HG02610 (cell line): Measurements from ENCODE around the gene PTTG1.

ENCODE experiments used
- ATAC-seq: cut with Tn5 transposase; IDR thresholded peaks from one replicate; pipeline ENCODE4 v1.9.1; 2021; ENCODE audit warnings: mild to moderate bottlenecking, moderate library complexity; ENCODE audit not compliant: unreplicated experiment

Gene PTTG1

GRCh38 chr5:160470437-160471361 lies 49.0 kb downstream of the PTTG1 start:
- no peak for ATAC-seq

GRCh38 chr5:160471761-160472160 lies 50.1 kb downstream of the PTTG1 start:
- no peak for ATAC-seq

- no peak for ATAC-seq
Measured at GRCh38 chr5:160472482-160472881, 50.8 kb downstream of the PTTG1 start.

DNA sequence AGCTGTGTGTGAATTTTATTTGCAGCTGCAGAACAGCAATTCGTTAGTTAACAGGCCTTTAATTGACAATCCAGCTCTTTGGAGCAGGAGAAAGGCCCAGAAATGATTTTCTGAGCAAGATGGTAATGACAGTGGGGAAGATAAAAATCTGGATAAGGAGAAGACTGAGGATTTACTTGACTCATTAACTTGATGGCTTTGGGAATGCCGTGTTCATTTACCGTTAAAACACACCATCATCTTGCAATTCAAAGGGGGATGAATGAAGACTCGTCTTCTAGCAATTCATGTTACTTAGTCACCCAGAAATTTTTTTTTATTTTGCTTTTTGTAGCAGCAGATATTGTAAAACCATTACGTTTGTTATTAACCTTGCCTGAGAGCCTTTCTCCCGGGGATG lies 52.0 kb downstream of the PTTG1 start:
- no peak for ATAC-seq

GRCh38 chr5:160474084-160474483 lies 52.4 kb downstream of the PTTG1 start:
- ATAC-seq, result no peak

GRCh38 chr5:160475864-160476438 lies 54.3 kb downstream of the PTTG1 start:
- no peak for ATAC-seq

DNA sequence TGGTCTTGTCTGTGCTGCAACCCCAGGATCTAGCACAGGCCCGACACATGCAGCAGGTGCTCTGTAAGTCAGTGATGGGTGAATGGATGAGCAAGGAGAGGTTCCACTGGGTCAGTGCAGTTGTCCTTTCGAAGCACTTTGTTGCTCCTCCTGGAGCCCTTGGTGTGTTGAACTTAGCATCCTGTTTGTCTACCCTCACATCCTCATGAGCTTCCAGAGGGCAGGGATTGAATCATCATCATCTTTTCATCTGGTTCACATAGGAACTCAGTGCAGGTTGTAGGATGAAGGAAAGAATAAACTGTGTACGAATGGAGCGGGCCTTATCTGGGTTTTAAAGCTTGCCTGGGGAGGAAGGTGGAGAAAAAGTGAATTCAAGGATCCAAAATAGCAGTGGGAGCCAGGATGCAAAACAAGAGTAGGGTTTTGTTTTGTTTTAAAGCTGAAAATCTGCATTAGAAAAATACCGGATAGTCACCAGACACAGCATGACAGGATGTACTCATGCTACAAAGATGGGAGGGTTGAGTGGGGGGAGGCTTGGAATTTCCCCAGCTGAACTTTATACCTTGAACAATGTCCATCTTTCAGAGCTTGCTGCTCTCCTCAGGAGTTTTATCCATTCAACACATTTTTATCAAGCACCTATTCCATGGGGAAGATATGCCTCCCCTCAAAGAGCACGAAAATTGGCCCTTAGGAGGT lies 55.8 kb downstream of the PTTG1 start:
- ATAC-seq, result no peak

GRCh38 chr5:160478163-160478562 lies 56.5 kb downstream of the PTTG1 start:
- no peak for ATAC-seq
